ENCODE measurements around the gene POU3F1.

Gene POU3F1

GRCh38 chr1:38089712-38090360, 43.2 kb upstream of the POU3F1 start:
- no peak for TF ChIP-seq CTCF (IDR thresholded peaks at IDR 0.05; ENCODE audit: extremely low read depth, insufficient read depth, missing control alignments)
- in situ Hi-C loops (cut with MboI; ENCODE audit: low pct_unique_long_range_greater_than_20kb, low sequenced_read_pairs, unreplicated experiment) = no loop called here
- DNase-seq (ENCODE audit: low spot score) = no peak

GRCh38 chr1:38088791-38089190, 42.2 kb upstream of the POU3F1 start:
- DNase-seq (ENCODE audit: low spot score) = no peak
- in situ Hi-C loops (cut with MboI; ENCODE audit: low pct_unique_long_range_greater_than_20kb, low sequenced_read_pairs, unreplicated experiment) = no loop called here

GRCh38 chr1:38088366-38088765, 41.8 kb upstream of the POU3F1 start:
- in situ Hi-C loops (cut with MboI; ENCODE audit: low pct_unique_long_range_greater_than_20kb, low sequenced_read_pairs, unreplicated experiment) = no loop called here
- no peak for TF ChIP-seq CTCF (IDR thresholded peaks at IDR 0.05; ENCODE audit: extremely low read depth, insufficient read depth, missing control alignments)
- no peak for DNase-seq (ENCODE audit: low spot score)

More at GRCh38 chr1:38088791-38089190, 42.2 kb upstream of the POU3F1 start:
- no peak for TF ChIP-seq CTCF (IDR thresholded peaks at IDR 0.05; ENCODE audit: extremely low read depth, insufficient read depth, missing control alignments)

GRCh38 chr1:38087676-38088075, 41.1 kb upstream of the POU3F1 start:
- DNase-seq (ENCODE audit: low spot score) = no peak
- in situ Hi-C loops (cut with MboI; ENCODE audit: low pct_unique_long_range_greater_than_20kb, low sequenced_read_pairs, unreplicated experiment) = no loop called here
- TF ChIP-seq CTCF (IDR thresholded peaks at IDR 0.05; ENCODE audit: extremely low read depth, insufficient read depth, missing control alignments) = no peak

GRCh38 chr1:38085666-38086330, 39.2 kb upstream of the POU3F1 start:
- DNase-seq (ENCODE audit: low spot score) = no peak
- in situ Hi-C loops (cut with MboI; ENCODE audit: low pct_unique_long_range_greater_than_20kb, low sequenced_read_pairs, unreplicated experiment) = no loop called here
- TF ChIP-seq CTCF (IDR thresholded peaks at IDR 0.05; ENCODE audit: extremely low read depth, insufficient read depth, missing control alignments) = no peak

GRCh38 chr1:38084700-38085099, 38.1 kb upstream of the POU3F1 start:
- TF ChIP-seq CTCF (IDR thresholded peaks at IDR 0.05; ENCODE audit: extremely low read depth, insufficient read depth, missing control alignments) = no peak
- in situ Hi-C loops (cut with MboI; ENCODE audit: low pct_unique_long_range_greater_than_20kb, low sequenced_read_pairs, unreplicated experiment) = no loop called here
- DNase-seq (ENCODE audit: low spot score) = no peak
